Activated gamma-delta T cell treated with Interleukin-2 at 50 U/mL for 16 hours (primary cell): Measurements from ENCODE around the gene CACNA2D1.
"Not testable (repeated sequence)": the region's sequence is repeated elsewhere in the genome, so short reads cannot be mapped to it uniquely, and the experiment has no call there.

Source experiments
- DNase-seq: peaks from one replicate; pipeline ENCODE4 v3.0.0-alpha.2; 2020

Gene CACNA2D1

GRCh38 chr7:82389876-82390275 is 53.7 kb downstream of the CACNA2D1 start:
- DNase-seq, result no peak

DNA sequence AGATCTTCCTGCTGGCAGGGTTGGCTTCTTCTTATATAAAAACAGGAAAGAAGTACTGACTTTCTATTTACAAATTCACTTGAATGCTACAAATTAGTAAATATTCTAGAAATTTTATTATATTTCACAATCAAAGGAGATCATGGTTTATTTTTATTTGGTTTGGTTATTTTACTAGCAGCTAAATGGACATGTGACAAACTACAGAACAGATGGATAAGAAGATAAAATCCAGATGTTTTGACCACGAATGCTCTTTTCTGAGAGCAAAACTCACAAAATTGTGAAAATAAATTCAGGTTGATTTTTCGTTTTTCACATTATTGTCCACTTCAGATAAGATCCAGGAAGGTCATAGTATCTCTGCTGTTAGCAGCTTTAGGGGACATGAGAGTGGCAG is 55.4 kb downstream of the CACNA2D1 start:
- DNase-seq, result no peak

- DNase-seq, result not testable (repeated sequence)
Observed at GRCh38 chr7:82386571-82386970, 57.0 kb downstream of the CACNA2D1 start.

- no peak for DNase-seq
Observed at GRCh38 chr7:82384779-82385178, 58.8 kb downstream of the CACNA2D1 start.

- no peak for DNase-seq
Observed at GRCh38 chr7:82384051-82384464, 59.5 kb downstream of the CACNA2D1 start.

GRCh38 chr7:82382276-82382675 is 61.3 kb downstream of the CACNA2D1 start:
- no peak for DNase-seq

DNA sequence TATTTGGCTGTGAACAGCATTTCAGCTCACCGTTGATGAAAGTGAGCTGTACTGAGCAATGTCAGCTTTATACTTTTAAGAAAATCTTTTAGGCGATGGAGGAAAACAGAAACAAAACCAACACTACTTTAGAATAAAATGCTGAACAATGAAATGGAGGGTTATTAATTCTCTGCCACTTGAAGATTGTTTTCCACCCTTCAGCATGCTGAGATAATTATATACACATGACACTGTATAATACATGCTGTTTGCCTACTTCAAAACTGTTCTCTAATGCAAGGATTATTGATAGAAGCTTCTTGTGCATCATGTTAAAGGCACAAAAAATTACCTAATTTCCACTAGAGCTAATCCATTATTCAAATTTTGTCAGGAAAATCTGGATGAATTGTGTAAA is 66.8 kb downstream of the CACNA2D1 start:
- DNase-seq, result no peak

- no peak for DNase-seq
Observed at GRCh38 chr7:82375713-82376112, 67.9 kb downstream of the CACNA2D1 start.

DNA sequence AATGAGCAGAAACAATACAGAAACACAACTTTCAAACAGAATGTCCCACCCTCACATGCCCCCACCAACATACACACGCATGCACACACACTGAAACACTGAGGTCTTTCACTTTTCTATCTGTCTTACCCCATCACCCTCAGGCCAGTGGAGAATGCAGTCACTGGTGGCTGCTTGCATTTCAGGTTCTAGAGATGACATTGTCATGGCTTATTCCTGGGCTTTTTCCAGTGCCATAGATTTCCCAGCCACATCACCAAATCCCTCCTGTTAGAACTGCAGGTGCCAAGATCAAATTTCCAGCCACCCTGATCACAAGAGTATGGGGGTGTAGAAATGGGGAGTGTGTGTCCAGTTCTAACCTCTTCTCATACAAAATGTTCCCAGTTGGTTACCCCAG is 68.4 kb downstream of the CACNA2D1 start:
- no peak for DNase-seq

DNA sequence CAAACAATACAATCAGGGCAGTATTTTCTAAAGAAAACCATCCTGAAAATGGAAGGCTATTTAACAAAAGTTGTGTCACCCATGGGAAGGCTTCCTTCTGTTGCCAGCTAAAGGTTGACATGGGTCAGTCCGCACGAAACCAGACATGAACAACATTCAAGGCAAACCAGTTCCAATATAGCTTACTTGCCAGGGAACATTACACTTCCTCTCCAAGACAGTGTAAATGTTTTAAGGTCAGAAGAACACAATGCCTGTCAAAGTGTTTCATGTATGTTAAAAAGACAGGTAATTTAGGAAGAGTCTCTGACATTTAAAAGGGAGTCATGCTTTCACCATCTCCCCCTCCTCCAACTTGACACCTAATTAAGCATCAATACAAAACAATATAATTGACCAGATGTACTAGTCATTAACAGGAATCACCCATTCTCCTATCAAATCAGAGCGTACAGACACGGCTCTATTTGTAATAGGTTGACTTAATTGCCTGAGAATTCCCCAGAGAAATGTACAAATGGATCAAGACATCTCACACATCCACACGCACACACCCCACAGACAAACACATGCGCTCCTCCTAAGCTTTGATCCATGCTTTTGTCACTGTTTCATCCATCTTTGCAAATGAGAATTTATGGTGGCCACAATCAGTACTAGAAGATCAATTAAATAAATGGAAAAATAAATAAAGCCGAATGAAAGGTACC is 69.5 kb downstream of the CACNA2D1 start:
- DNase-seq, result no peak

- DNase-seq, result no peak
Observed at GRCh38 chr7:82364671-82365070, 78.9 kb downstream of the CACNA2D1 start.

DNA sequence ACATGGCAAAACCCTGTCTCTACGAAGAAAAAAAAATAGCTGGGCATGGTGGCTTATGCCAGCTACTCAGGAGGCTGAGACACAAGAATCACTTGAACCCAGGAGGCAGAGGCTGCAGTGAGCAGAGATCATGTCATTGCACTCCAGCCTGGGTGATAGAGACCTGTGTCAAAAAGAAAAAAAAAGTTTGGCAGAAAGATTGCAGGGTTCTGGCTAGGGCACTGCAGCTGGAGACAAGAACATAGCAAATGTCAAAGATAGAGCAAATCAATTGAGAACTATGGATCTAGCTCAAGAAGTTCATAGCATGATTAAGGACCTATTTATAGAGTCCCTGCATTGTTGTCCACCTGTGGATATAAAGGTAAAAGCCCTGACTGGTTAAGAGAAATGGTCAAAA is 79.5 kb downstream of the CACNA2D1 start:
- no peak for DNase-seq

- no peak for DNase-seq
Observed at GRCh38 chr7:82362129-82362706, 81.4 kb downstream of the CACNA2D1 start.

- no peak for DNase-seq
Observed at GRCh38 chr7:82360591-82361368, 82.8 kb downstream of the CACNA2D1 start.

DNA sequence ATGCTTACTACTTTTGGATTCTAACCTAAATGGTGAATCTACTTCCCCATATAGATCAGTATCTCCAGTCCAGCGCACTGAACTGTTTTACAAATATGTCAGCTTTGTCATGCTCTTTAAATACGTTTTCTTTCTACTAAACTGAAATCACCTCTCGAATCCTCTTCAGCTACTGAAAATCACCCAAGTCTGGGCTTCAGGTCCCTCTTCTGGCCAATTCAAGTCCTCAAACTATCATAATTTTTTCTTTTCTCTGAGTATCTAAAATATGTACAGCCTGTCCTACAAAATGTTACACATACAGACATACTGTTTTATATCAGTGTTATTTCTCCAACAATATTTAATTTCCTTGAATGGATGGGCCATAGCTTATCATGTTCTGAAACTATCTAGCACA is 84.2 kb downstream of the CACNA2D1 start:
- DNase-seq, result no peak

- no peak for DNase-seq
Observed at GRCh38 chr7:82358923-82359322, 84.7 kb downstream of the CACNA2D1 start.

GRCh38 chr7:82358009-82358578 is 85.5 kb downstream of the CACNA2D1 start:
- no peak for DNase-seq

- DNase-seq, result no peak
Observed at GRCh38 chr7:82348251-82348650, 95.3 kb downstream of the CACNA2D1 start.

GRCh38 chr7:82347808-82348207 is 95.8 kb downstream of the CACNA2D1 start:
- no peak for DNase-seq

GRCh38 chr7:82345886-82346285 is 97.7 kb downstream of the CACNA2D1 start:
- no peak for DNase-seq

GRCh38 chr7:82343716-82344115 is 99.9 kb downstream of the CACNA2D1 start:
- DNase-seq, result no peak

GRCh38 chr7:82339958-82340357 is 103.6 kb downstream of the CACNA2D1 start:
- no peak for DNase-seq

GRCh38 chr7:82335927-82336326 is 107.7 kb downstream of the CACNA2D1 start:
- no peak for DNase-seq

DNA sequence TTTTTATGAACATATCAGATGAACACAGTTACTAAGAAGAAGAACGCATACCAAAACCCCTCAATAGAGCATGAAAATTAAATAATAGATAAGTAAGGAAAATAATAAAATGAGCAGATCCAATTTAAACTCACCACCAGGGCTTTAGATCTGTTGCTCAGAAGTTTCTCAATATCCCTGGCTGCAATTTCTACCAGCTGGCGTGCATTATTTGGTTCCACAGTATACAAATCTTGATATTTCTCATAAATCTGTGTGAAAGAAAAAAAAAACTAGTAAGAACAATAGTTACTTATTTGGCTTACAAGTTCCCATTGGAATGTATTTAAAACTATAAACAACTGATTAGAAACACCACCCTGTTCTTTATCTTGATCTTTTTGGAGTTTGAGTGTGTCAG is 108.6 kb downstream of the CACNA2D1 start:
- DNase-seq, result no peak
